Retinal pigment epithelial cell (primary cell): Measurements from ENCODE around the gene ENTPD6.

Experiments used
- DNase-seq: peaks from one replicate; pipeline ENCODE4 v3.0.0-alpha.2; 2010; ENCODE audit warnings: low read depth
- H3K4me3 ChIP-seq: 2 replicates; pipeline ENCODE4 v1.5.1; 2011; ENCODE audit warnings: mild to moderate bottlenecking, low read length, control low read depth, moderate library complexity
- TF ChIP-seq, protein P1 (sequence below): conservative IDR thresholded peaks from 2 replicates; pipeline ENCODE4 v1.5.1; 2011; ENCODE audit warnings: low read depth, low read length, control low read depth, inconsistent platforms

ENTPD6 gene

GRCh38 chr20:25195014-25195961 is at the start of gene ENTPD6:
ENTPD6 (plus strand) TSS chr20:25195712; CDS start chr20:25206537, 10,825 bp downstream.
- TF ChIP-seq, protein P1, sequence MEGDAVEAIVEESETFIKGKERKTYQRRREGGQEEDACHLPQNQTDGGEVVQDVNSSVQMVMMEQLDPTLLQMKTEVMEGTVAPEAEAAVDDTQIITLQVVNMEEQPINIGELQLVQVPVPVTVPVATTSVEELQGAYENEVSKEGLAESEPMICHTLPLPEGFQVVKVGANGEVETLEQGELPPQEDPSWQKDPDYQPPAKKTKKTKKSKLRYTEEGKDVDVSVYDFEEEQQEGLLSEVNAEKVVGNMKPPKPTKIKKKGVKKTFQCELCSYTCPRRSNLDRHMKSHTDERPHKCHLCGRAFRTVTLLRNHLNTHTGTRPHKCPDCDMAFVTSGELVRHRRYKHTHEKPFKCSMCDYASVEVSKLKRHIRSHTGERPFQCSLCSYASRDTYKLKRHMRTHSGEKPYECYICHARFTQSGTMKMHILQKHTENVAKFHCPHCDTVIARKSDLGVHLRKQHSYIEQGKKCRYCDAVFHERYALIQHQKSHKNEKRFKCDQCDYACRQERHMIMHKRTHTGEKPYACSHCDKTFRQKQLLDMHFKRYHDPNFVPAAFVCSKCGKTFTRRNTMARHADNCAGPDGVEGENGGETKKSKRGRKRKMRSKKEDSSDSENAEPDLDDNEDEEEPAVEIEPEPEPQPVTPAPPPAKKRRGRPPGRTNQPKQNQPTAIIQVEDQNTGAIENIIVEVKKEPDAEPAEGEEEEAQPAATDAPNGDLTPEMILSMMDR, result peak; percentile 43
- H3K4me3 ChIP-seq, result peak within 1 kb of the TSS; percentile 88
- DNase-seq, result peak; percentile 26

DNA sequence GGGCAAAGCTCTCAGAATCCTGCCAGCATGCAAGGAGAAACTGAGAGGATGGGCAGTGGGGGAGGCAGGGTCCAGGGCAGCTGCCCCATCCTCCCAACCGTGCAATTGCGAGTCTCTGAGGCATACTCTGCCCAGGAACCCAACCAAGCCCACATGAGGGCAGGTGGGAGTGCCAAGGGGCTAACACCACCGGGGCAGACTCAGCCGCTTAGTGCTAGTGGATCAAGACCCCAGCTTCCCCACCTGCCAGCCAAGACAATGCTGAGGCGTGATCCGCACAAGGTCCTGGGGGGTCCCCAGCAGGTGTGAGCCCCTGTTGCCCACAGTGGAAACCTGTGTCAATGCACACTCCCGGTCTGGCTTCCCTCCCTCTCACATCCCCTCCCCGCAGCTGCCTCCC is 48.5 kb upstream of the ENTPD6 start:
- TF ChIP-seq, protein P1, result no peak
- no peak overlapping the region for H3K4me3 ChIP-seq
- no peak for DNase-seq

DNA sequence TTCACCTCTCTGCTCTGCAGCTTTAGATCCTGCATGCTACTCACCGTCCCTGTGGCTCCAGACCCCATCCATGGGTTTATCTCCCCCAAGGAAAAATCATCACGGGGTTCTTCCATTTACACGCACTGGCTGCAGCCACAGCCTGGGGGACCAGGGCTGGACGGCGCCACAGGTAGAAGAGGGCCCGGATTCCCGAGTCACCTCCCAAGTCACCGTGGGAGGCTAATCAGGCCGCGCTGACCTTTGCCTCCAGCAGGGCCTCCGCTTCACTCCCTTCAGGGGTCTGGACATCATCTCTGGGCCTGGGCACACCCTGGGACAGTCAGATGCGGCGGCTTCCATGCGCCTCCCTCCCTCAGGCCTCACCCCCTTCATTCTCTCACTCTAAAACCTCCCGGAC is 47.8 kb upstream of the ENTPD6 start:
- TF ChIP-seq, protein P1, result no peak
- DNase-seq, result no peak
- H3K4me3 ChIP-seq, result no peak overlapping the region

DNA sequence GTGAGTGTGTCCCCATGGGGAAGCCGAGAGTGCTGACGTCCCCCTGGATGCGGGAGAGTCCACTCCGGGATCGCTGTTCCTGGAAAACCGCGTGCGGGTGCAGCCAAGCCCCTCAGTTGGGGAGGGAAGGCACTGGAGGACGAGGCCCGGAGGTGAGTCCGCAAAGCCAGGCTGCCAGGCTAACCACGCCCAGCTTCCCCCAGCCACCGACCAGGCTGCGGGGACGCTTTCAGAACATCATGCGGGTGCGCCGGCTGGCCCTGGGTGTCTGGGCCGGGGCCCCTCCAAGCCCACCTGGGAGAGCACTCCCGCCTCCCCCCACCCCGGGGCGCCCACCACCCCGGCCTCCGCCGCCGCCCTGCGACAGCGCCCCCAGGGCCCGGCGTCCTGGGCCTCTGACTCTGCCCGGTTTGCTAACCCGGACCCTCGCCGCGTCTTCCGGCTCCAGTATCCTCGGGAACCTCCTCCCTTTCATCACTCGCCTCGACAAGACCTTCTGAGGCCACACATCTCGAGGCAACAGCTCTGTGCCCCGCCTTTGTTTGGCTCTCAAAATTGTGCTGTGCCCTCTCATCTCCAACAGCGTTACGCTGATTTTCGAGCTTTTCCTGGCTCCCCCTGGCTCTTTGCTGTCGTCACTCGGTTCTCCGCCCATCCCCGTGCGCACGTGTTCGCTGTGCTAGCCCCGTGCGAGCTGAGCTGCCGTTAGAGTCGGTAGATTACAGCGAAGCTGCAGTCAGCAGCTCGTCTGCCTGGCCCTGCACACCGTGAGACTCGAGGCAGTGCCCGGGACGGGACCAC is 47.1 kb upstream of the ENTPD6 start:
- H3K4me3 ChIP-seq, result peak overlapping the region; percentile 35
- TF ChIP-seq, protein P1, result no peak
- DNase-seq, result peak; percentile 18

DNA sequence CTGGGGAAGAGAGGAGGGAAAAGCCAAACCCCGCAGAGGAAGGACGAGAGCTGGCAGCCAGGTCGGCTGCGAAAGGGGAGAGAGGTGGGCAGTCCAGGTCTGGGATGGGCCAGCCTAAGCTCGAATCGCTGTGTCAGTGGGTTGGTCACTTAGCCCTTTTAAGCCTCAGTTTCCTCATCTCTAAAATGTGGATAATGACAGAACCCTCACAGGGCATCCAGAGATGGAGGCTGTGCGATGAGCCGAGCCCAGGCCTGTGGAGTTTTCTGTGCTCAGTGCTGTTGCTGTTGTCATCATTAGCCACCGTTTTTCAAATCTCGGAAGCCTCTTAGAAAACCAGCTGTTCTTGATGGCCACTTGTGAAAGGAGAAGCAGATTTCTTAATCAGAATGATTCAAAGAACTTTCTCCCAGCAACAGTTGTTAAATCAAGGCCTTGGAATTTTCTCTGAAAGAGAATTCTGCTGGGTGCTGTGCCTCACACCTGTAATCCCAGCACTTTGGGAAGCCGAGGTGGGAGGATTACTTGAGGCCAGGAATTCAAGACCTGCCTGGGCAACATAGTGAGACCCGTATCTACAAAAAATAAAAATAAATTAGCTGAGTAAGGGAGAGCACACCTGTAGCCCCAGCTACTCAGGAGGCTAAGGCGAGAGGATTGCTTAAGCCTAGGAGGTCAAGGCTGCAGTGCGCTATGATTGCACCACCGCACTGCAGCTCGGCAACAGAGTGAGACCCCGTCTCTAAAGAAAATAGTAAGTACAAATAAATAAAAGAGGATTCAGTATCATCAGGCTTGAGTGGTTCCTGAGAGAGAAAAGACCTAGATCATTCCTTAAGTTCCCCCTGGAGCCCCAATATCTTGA is 46.3 kb upstream of the ENTPD6 start:
- TF ChIP-seq, protein P1, result no peak
- H3K4me3 ChIP-seq, result peak overlapping the region; percentile 35
- no peak for DNase-seq

DNA sequence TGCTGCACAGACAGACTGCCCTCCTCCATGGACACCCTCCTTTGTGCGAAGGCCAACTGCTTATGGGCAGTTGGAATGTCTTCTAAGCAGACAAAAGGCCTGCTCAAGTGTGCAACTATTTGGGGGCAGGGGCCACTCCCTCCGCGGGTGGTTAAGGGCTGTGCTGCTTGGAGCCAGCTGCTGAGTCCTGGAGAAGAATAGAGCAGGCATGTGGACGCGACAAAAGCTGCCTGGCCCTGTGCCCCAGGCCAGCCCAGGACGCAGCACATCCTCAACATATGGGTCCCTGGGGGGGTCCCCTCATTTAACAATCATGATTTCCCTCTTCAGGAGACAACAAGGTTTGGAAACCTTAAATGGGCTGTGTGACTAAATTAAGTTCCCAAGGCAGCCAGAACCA is 45.5 kb upstream of the ENTPD6 start:
- TF ChIP-seq, protein P1, result no peak
- no peak overlapping the region for H3K4me3 ChIP-seq
- no peak for DNase-seq
